GM12873 (cell line): Measurements from ENCODE around the gene DLGAP1.
A peak's percentile ranks its signal among the peaks of the same experiment; 100 is the strongest.

Experiments
- TF ChIP-seq, protein P1 (sequence below): IDR thresholded peaks from 2 replicates; pipeline ENCODE4 v1.5.1; 2012; ENCODE audit warnings: low read depth, mild to moderate bottlenecking, moderate library complexity, low read length, control low read depth; ENCODE audit not compliant: insufficient read depth; ENCODE audit errors: missing control alignments

DLGAP1 gene

DNA sequence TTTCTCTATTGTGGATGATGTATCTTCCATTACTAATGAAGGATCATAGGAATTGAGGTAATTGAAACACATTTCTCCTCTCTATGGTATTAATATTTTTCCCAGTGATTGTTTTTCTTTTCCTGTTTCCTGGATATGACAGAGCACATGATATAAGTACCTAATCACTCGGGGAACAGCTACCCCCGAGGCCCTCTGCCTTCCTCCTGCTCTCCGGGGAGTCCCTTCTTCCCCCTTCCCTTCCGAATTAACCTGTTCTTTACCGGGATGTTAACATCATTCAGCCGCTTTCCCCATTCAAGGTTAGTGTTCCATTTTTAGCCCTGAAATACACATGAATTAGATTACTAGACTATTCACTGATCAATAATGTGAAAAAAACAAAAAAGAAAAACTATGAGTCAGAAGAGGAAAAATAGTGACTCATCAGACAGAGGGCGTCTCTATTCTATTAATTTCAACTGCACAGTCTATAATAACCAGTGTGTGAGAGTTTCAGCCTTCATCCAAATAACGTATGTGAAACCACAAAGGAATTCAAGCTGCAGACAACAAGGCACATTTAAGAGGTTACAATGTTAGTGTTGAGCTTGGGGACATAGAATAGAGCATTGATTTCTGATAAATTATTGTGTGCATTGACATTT lies 450.8 kb downstream of the DLGAP1 start:
- TF ChIP-seq, protein P1, sequence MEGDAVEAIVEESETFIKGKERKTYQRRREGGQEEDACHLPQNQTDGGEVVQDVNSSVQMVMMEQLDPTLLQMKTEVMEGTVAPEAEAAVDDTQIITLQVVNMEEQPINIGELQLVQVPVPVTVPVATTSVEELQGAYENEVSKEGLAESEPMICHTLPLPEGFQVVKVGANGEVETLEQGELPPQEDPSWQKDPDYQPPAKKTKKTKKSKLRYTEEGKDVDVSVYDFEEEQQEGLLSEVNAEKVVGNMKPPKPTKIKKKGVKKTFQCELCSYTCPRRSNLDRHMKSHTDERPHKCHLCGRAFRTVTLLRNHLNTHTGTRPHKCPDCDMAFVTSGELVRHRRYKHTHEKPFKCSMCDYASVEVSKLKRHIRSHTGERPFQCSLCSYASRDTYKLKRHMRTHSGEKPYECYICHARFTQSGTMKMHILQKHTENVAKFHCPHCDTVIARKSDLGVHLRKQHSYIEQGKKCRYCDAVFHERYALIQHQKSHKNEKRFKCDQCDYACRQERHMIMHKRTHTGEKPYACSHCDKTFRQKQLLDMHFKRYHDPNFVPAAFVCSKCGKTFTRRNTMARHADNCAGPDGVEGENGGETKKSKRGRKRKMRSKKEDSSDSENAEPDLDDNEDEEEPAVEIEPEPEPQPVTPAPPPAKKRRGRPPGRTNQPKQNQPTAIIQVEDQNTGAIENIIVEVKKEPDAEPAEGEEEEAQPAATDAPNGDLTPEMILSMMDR = no peak

DNA sequence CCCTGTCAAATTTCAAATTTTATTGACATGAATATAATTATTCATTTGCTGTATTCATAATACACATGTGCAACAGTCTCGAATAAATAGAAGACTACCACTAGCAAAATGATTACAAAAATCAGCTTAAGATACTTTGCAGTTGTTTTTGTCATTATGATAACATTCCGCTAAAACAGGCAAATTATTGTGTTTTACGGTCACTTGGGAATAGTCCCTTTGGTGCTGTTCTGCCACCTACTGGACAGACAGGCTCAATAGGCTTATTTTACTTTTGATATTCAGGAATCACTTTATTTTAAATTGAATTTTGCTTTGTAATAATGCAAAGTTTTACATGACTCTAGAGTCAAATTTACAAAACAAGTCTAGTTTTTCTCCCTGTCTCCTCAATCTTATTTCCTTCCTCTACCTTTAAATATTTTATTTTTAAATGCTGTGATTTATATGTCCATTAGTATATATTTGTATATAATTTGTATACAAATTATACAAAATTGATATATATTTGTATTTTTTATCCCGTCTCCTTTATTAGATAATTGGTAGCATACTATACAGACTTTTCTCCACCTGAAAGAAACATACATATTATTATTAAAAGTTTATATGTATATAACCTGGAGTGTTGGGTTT lies 456.3 kb downstream of the DLGAP1 start:
- TF ChIP-seq, protein P1 = peak; percentile 69

DNA sequence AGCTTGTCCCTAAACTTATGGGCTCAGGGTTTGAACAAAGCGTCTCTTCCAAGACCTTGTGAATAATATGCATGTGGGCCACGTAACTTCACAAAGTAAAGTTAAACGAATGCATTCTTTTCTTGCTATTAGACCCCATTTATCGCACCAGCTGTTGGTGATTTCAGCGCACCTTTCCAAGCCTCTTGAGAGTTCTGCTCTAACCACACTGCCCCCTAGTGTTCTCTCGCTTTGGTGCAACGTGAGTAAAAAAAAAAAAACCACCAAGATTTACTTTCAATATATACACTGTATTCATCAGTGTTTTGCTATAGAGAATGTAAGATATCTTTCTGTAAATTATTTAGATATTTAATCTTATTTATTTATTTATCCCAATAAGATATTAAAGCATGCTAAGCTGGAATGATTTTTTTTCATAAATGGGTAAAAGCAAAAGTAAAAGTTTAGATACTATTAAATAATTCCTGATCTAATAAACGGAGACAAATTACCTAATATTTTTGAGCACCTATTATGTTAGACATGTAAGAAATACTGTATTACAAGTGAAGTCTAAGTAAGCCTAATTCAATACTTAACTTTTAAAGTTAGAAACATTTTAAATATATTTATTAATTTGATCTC lies 459.5 kb downstream of the DLGAP1 start:
- TF ChIP-seq, protein P1 = peak; percentile 81

DNA sequence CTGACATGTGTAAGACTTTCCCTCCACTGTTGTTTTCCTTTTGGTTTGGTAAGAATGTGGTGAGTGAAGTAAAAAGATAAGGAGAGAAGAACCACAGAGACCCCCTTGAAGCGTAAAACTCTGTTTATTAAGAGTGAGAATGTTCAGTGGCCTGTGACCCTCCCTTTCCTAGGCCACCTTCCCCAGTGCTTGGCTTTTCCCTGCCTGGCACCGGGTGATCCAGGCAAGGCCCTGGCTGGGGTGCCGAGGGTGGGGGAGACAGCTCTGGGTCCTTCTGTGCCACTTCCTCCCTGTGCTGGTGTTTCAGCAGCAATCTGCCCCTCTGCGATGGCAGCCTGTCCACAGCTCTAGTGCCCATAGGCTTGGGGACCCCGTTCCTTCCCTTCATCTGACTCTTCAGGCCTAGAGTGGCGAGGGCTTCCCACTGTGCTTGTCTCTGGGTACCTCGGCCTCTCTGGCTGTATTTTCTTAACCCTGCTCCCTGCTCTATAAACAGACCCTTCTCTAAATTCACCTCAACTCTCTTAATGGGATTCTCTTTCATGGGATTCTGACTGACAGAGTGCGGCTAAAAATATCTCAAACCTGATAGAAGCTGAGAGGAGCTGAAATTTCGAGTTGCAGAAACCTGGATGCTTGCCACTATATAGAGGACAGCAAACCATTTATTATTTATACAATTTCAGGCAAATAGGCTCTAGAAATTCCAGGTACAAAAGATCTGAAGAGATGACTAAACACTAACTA lies 461.0 kb downstream of the DLGAP1 start:
- TF ChIP-seq, protein P1 = no peak

DNA sequence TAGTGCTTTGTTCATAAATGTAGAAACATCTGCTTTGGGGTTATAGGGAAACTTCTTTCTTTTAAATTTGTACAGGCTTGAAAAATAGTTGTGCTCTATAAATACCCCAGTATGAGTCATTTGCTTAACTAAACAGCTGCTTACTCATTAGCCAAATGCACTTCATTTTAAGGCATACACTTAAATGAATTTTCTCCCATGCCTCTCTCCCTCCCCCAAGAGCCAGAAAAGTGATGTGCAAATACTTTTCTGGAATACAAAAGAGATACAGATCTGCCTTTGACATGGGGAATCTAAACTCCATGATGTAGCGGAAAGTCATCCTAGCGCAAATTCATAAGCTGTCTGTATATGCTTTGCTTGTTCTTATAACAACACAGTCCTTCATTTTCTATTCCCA lies 469.4 kb downstream of the DLGAP1 start:
- TF ChIP-seq, protein P1 = no peak

DNA sequence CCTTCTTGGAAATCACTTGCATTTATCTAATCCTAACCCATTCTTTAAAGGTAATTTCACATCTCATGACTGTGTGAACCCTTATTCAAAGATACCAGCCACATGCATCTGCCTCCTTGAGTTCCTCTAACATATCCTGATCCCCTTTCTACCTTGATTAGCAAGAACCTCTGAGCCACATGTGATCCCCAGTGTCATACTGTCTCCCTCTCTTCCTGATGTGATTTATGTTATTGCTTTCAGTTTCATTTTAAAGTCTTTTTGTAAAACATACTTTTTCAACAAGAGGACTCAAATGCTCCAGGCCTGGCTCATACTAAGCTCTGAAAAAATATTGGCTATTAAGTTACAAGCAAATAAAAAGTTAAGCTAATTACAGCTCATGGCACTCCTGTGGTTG lies 470.1 kb downstream of the DLGAP1 start:
- TF ChIP-seq, protein P1 = no peak
